Gastroesophageal sphincter (tissue), 4 donors: ENCODE results near the gene GAD1. TPM values are rescaled to one million over a fixed set of nuclear protein-coding genes. Genes with fewer than 3 reads are reported as not detected.

Experiments used
- ATAC-seq: fragments of 150-250 bp; one replicate; pipeline ENCODE4 v1.9.1; 2016; ENCODE audit warnings: mild to moderate bottlenecking, moderate library complexity
- H3K27ac ChIP-seq, 4 donors: fragments of 200-600 bp; sonication (generic) in 3 of 4; 1 replicate in 3 of 4; 2 replicates in 1 of 4; pipeline ENCODE4 v1.5.1; 2016 to 2019
- H3K27me3 ChIP-seq: fragments of 200-600 bp; sonication (generic); one replicate; pipeline ENCODE4 v1.5.1; 2019
- H3K36me3 ChIP-seq, 2 donors: fragments of 200-600 bp; sonication (generic); one replicate each; pipeline ENCODE4 v1.5.1; 2019; ENCODE audit warnings: control low read depth in 1 of 2
- H3K4me1 ChIP-seq, 3 donors: fragments of 200-600 bp; sonication (generic); 1 replicate in 2 of 3; 2 replicates in 1 of 3; pipeline ENCODE4 v1.5.1; 2016 to 2019; ENCODE audit warnings: control low read depth in 2 of 3
- H3K4me3 ChIP-seq, 2 donors: fragments of 200-600 bp; sonication (generic); one replicate each; pipeline ENCODE4 v1.5.1; 2019; ENCODE audit warnings: mild to moderate bottlenecking in 1 of 2, moderate library complexity in 1 of 2
- H3K9me3 ChIP-seq, 3 donors: fragments of 200-600 bp; sonication (generic); one replicate each; pipeline ENCODE4 v1.5.1; 2017 to 2019; ENCODE audit warnings: control low read depth in 2 of 3
- CTCF ChIP-seq, 4 experiments: fragments of 200-600 bp in 2 of 4; fragments of 450-650 bp in 2 of 4; sonication (generic) in 1 of 4; IDR thresholded peaks; one replicate each; pipeline ENCODE4 v1.5.1; 2017 to 2019; ENCODE audit warnings: antibody characterized with exemption in 4 of 4, mild to moderate bottlenecking in 2 of 4, moderate library complexity in 2 of 4
- EP300 ChIP-seq: sonication (generic); formaldehyde crosslinking; IDR thresholded peaks from one replicate; pipeline ENCODE4 v1.6.1; 2017; ENCODE audit warnings: antibody characterized with exemption, mild to moderate bottlenecking
- POLR2A ChIP-seq, 2 donors: fragments of 450-650 bp; IDR thresholded peaks; one replicate each; pipeline ENCODE4 v1.6.1; 2017; ENCODE audit warnings: antibody characterized with exemption in 2 of 2, mild to moderate bottlenecking in 2 of 2, moderate library complexity in 1 of 2
- POLR2AphosphoS5 ChIP-seq: sonication (generic); formaldehyde crosslinking; IDR thresholded peaks from one replicate; pipeline ENCODE4 v1.6.1; 2017; ENCODE audit warnings: antibody characterized with exemption
- WGBS, 2 donors: methylation state at CpG; one replicate each; pipeline ENCODE4 v1.1.5; 2018; ENCODE audit warnings: low coverage in 1 of 2; 5-methylcytosine and 5-hydroxymethylcytosine counted together
- total RNA-seq, 4 donors: library from RNA; depleted of rRNA; stranded (reverse); fragments of >200 nt; gene quantifications; one replicate each; pipeline ENCODE4 v1.1.0, GENCODE V29; 2016

The GAD1 gene
- total RNA-seq, 4 donors from 2014 or later = not detected

DNA sequence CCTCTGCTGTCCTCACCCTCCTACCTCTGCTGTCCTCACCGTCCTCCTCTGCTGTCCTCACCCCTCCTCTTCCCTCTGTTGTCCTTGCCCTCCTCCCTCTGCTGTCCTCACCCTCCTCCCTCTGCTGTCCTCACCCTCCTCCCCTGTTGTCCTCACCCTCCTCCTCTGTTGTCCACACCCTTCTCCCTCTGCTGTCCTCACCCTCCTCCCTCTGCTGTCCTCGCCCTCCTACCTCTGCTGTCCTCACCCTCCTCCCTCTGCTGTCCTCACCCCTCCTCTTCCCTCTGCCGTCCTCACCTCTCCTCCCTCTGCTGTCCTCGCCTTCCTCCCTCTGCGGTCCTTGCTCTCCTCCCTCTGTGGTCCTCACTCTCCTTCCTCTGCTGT is 11.8 kb downstream of the GAD1 start:
- Histone ChIP-seq H3K27ac (no peak overlapping the region), H3K27me3 (peaks cover 77% of the 10 kb centered on the region), H3K9me3 (no peaks in the 10 kb centered on the region), H3K36me3 (no peaks in the 10 kb centered on the region), H3K4me1 (peaks cover 0 to 6% (median 3%) of the 10 kb centered on the region in 3 donors), H3K4me3 (no peak overlapping the region)
- TF ChIP-seq POLR2A (IDR thresholded peaks at IDR 0.05) (no peak), POLR2AphosphoS5 (no peak), CTCF (IDR thresholded peaks at IDR 0.05) (no peak), EP300 (no peak)
- no peak for ATAC-seq
- WGBS, 2 donors = 57 to 59% methylated on average over 5 of the region's 5 CpGs

DNA sequence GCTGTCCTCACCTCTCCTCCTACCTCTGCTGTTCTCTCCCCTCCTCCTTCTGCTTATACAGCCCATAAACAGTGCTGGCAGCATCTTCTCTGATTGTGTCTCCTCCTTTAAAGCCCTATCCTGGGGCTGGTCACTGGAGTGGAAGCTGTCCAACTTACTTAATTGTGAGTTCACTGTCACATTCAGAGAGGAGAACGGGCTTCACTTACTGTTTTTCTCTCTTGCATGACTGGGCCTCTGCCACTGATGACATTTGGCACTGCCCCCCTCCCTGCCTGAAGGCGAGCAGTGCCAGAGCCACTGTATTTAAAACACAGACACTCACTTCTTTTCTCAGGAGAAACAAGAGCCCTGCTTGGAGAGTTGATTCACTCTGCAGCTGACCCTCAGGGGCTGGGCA is 12.3 kb downstream of the GAD1 start:
- Histone ChIP-seq H3K27me3 (peaks cover 72% of the 10 kb centered on the region), H3K27ac (no peak overlapping the region), H3K9me3 (no peaks in the 10 kb centered on the region), H3K4me1 (peaks cover 0 to under 1% (median 0%) of the 10 kb centered on the region in 3 donors), H3K4me3 (no peak overlapping the region), H3K36me3 (no peaks in the 10 kb centered on the region)
- ATAC-seq = no peak
- no peak for TF ChIP-seq CTCF (IDR thresholded peaks at IDR 0.05)
- TF ChIP-seq POLR2AphosphoS5 = no peak
- no peak for TF ChIP-seq POLR2A (IDR thresholded peaks at IDR 0.05)
- no peak for TF ChIP-seq EP300
- 13 to 31% methylated on average over 1 to 2 of the region's 2 CpGs for WGBS, 2 donors

DNA sequence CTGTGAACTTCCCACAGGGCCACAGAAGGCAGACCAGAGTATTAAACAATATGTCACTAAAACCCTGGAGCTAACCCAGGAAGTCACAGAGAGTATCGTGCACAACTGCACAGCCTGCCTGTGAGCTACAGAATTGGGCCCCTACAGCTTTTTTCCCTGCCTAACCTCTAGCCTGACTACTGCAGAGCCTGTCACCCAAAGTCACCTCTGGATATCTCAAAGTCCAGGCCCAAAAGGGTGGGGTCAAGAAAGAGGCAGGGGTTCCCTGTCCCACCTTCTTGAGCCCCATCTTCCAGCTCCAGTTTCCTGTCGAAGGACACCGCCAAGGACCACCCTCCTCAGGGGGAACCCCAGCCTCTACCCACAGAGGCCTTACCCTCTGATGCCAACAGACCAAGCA is 13.5 kb downstream of the GAD1 start:
- WGBS, 2 donors = 33 to 40% methylated on average over 1 of the region's 3 CpGs
- no peaks in the 10 kb centered on the region for H3K36me3 ChIP-seq
- H3K9me3 ChIP-seq = no peaks in the 10 kb centered on the region
- no peak overlapping the region for H3K27ac ChIP-seq
- no peak overlapping the region for H3K4me3 ChIP-seq
- no peak for ATAC-seq
- no peaks in the 10 kb centered on the region for H3K4me1 ChIP-seq
- TF ChIP-seq POLR2A (IDR thresholded peaks at IDR 0.05) (no peak), POLR2AphosphoS5 (no peak), CTCF (IDR thresholded peaks at IDR 0.05) (no peak), EP300 (no peak)
- peaks cover 60% of the 10 kb centered on the region for H3K27me3 ChIP-seq

DNA sequence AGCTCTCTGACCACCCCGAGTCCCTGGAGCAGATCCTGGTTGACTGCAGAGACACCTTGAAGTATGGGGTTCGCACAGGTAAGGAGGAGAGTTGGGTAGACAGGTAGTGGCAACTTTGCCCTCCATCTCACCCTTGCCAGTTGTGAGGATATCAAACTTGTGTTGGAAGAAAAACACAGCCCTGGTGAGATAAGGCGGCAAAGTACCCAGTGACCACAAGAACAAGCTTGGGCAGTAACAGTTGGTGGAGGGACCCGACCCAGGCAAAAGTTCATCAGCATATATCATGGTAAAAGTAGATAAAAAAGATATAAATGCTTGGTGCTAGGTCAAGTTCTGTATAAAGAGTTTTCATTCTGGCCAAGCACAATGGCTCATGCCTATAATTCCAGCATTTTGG is 14.4 kb downstream of the GAD1 start:
- no peaks in the 10 kb centered on the region for H3K4me1 ChIP-seq
- no peak overlapping the region for H3K4me3 ChIP-seq
- TF ChIP-seq POLR2AphosphoS5 = no peak
- TF ChIP-seq EP300 = no peak
- TF ChIP-seq POLR2A (IDR thresholded peaks at IDR 0.05) = no peak
- no peak for TF ChIP-seq CTCF (IDR thresholded peaks at IDR 0.05)
- H3K36me3 ChIP-seq = no peaks in the 10 kb centered on the region
- H3K27me3 ChIP-seq = peaks cover 51% of the 10 kb centered on the region
- no peak overlapping the region for H3K27ac ChIP-seq
- H3K9me3 ChIP-seq = no peaks in the 10 kb centered on the region
- 72 to 100% methylated on average over 1 to 2 of the region's 4 CpGs for WGBS, 2 donors
- ATAC-seq = no peak

GRCh38 chr2:170836027-170836426 is 19.3 kb downstream of the GAD1 start:
- ATAC-seq = no peak
- TF ChIP-seq POLR2A (IDR thresholded peaks at IDR 0.05) (no peak), EP300 (no peak), CTCF (IDR thresholded peaks at IDR 0.05) (no peak), POLR2AphosphoS5 (no peak)
- peaks cover 8% of the 10 kb centered on the region for H3K27me3 ChIP-seq
- WGBS, 2 donors = 28 to 30% methylated on average over 5 of the region's 5 CpGs
- H3K4me1 ChIP-seq = no peaks in the 10 kb centered on the region
- H3K9me3 ChIP-seq = peaks cover 0 to 6% (median 0%) of the 10 kb centered on the region in 3 donors
- no peak overlapping the region for H3K27ac ChIP-seq
- no peaks in the 10 kb centered on the region for H3K36me3 ChIP-seq
- no peak overlapping the region for H3K4me3 ChIP-seq
